GDM1 (cell line): ENCODE measurements around the gene CD6.
"Not testable (repeated sequence)": the region's sequence is repeated elsewhere in the genome, so short reads cannot be mapped to it uniquely, and the experiment has no call there.

ENCODE experiments used
- DNase-seq: peaks from one replicate; lab custom pipeline; 2025; lab: John Stamatoyannopoulos, UW

Gene CD6

GRCh38 chr11:61054513-61054912 lies 83.0 kb downstream of the CD6 start:
- no peak for DNase-seq

GRCh38 chr11:61054927-61055562 lies 83.6 kb downstream of the CD6 start:
- no peak for DNase-seq

GRCh38 chr11:61055776-61056175 lies 84.3 kb downstream of the CD6 start:
- DNase-seq, result no peak

- DNase-seq, result no peak
These were observed 85.1 kb downstream of the CD6 start for GRCh38 chr11:61056571-61056970.

GRCh38 chr11:61056981-61057380 lies 85.5 kb downstream of the CD6 start:
- DNase-seq, result no peak

- DNase-seq, result no peak
These were observed 86.1 kb downstream of the CD6 start for GRCh38 chr11:61057615-61058014.

GRCh38 chr11:61058583-61059259 lies 87.2 kb downstream of the CD6 start:
- DNase-seq, result no peak

GRCh38 chr11:61059260-61059752 lies 87.8 kb downstream of the CD6 start:
- DNase-seq, result no peak

- DNase-seq, result no peak
These were observed 89.8 kb downstream of the CD6 start for GRCh38 chr11:61061081-61061826.

- DNase-seq, result no peak
These were observed 90.9 kb downstream of the CD6 start for GRCh38 chr11:61062181-61062930.

GRCh38 chr11:61065236-61065635 lies 93.8 kb downstream of the CD6 start:
- not testable (repeated sequence) for DNase-seq

- DNase-seq, result no peak
These were observed 94.6 kb downstream of the CD6 start for GRCh38 chr11:61065955-61066638.

- no peak for DNase-seq
These were observed 95.2 kb downstream of the CD6 start for GRCh38 chr11:61066645-61067044.

- DNase-seq, result no peak
These were observed 96.4 kb downstream of the CD6 start for GRCh38 chr11:61067782-61068446.

GRCh38 chr11:61068581-61068980 lies 97.1 kb downstream of the CD6 start:
- no peak for DNase-seq

- no peak for DNase-seq
These were observed 97.9 kb downstream of the CD6 start for GRCh38 chr11:61069427-61069826.
